ENCODE results near the gene MAP4K3. TPM values are rescaled to one million over a fixed set of nuclear protein-coding genes. Genes with fewer than 3 reads are reported as not detected.

The MAP4K3 gene
- total and polyA plus RNA-seq, 10 of the 15 experiments (the other 5 are each of a cell fraction or from before 2014, with no cell fraction given): 0.04 to 0.95 (median 0.21) TPM; not detected in 1

- H4K20me1 ChIP-seq (ENCODE audit: control insufficient read depth, insufficient read depth): no peaks in the 10 kb centered on the region
- no peak for FAIRE-seq
Measured at GRCh38 chr2:39213015-39213414, 224.1 kb downstream of the MAP4K3 start.

More at GRCh38 chr2:39213015-39213414, 224.1 kb downstream of the MAP4K3 start:
- Histone ChIP-seq H3K4me1 (ENCODE audit: control insufficient read depth, insufficient read depth, low read length) (no peaks in the 10 kb centered on the region), H3K36me3 (ENCODE audit: control insufficient read depth in 2 of 2, insufficient read depth in 2 of 2, low read length in 1 of 2) (no peaks in the 10 kb centered on the region), H3K9me3 (replicated peaks; ENCODE audit: control insufficient read depth, insufficient read depth, low read length) (no peaks in the 10 kb centered on the region), H2AFZ (ENCODE audit: control insufficient read depth, low read depth, low read length) (no peak overlapping the region), H3K27me3 (replicated peaks in 1 of 2; ENCODE audit: control insufficient read depth in 2 of 2, insufficient read depth in 2 of 2, low read length in 1 of 2) (no peaks in the 10 kb centered on the region), H3K9ac (ENCODE audit: control insufficient read depth, insufficient read depth, low read length) (no peak overlapping the region), H3K79me2 (ENCODE audit: control insufficient read depth, insufficient read depth, low read length) (no peaks in the 10 kb centered on the region), H3K27ac (ENCODE audit: control insufficient read depth, insufficient read depth) (no peak overlapping the region), H3K4me3 (no peak overlapping the region), H3K4me2 (ENCODE audit: control insufficient read depth, insufficient read depth) (no peak overlapping the region)
- ChIA-PET CTCF (interaction anchor here (1.2 kb wide), 1 partner anchor 17 kb away, joined by 3 read pairs; no protein-coding TSS in a partner anchor), POLR2A (no interaction called here), SMC1A (ENCODE audit: uncharacterized antibody, unreplicated experiment) (interaction anchor here (0.6 to 1.0 kb wide), 3 partner anchors 15 to 224 kb away, joined by 3 to 4 read pairs (median 3); no protein-coding TSS in a partner anchor), RAD21 (ENCODE audit: unreplicated experiment) (no interaction called here)
- WGBS (ENCODE audit: insufficient coverage, insufficient replicate concordance, low lambda C conversion rate, missing lambda C conversion rate): 48% methylated on average over 1 of the region's 1 CpG
- no TSS peak for BruUV-seq (replicated peaks)
- TF ChIP-seq E2F8 (IDR thresholded peaks at IDR 0.05; ENCODE audit: low read depth, partially characterized antibody): no peak
- ATAC-seq (no peak), DNase-seq (ENCODE audit: low read depth, low spot score) (no peak)
- in situ Hi-C loops (cut with MboI) (no loop called here), intact Hi-C loops (cut with micrococcal nuclease; ENCODE audit: unreplicated experiment) (no loop called here)
